DMS53 treated with DMSO at 0.1 percent for 48 hours (cell line): ENCODE results near the gene KRR1.

ENCODE experiments used
- DNase-seq: peaks from one replicate; lab custom pipeline; 2025; ENCODE audit not compliant: unreplicated experiment; lab: John Stamatoyannopoulos, UW

The KRR1 gene

GRCh38 chr12:75511116-75512048 is at the start of gene KRR1:
Gene KRR1, minus strand, starts transcription at chr12:75511609. Its CDS starts 12 bp downstream, at chr12:75511597.
- peak; percentile 99 for DNase-seq

GRCh38 chr12:75560167-75560566 is 48.8 kb upstream of the KRR1 start:
- DNase-seq = peak; percentile 60

GRCh38 chr12:75558287-75558686 is 46.9 kb upstream of the KRR1 start:
- DNase-seq = no peak

GRCh38 chr12:75556311-75556899 is 45.0 kb upstream of the KRR1 start:
- peak; percentile 20 for DNase-seq

- no peak for DNase-seq
These were observed 43.1 kb upstream of the KRR1 start for GRCh38 chr12:75554556-75554880.

- no peak for DNase-seq
These were observed 42.6 kb upstream of the KRR1 start for GRCh38 chr12:75553836-75554555.

- peak; percentile 11 for DNase-seq
These were observed 42.0 kb upstream of the KRR1 start for GRCh38 chr12:75553398-75553797.

GRCh38 chr12:75551477-75551876 is 40.1 kb upstream of the KRR1 start:
- no peak for DNase-seq

- no peak for DNase-seq
These were observed 39.2 kb upstream of the KRR1 start for GRCh38 chr12:75550401-75551240.

- DNase-seq = no peak
These were observed 38.6 kb upstream of the KRR1 start for GRCh38 chr12:75549989-75550388.

GRCh38 chr12:75548879-75549278 is 37.5 kb upstream of the KRR1 start:
- DNase-seq = peak; percentile 2

GRCh38 chr12:75545636-75546035 is 34.2 kb upstream of the KRR1 start:
- DNase-seq = no peak

GRCh38 chr12:75543529-75543928 is 32.1 kb upstream of the KRR1 start:
- DNase-seq = no peak

GRCh38 chr12:75542942-75543341 is 31.5 kb upstream of the KRR1 start:
- no peak for DNase-seq

- DNase-seq = no peak
These were observed 28.5 kb upstream of the KRR1 start for GRCh38 chr12:75539889-75540288.

GRCh38 chr12:75533239-75533638 is 21.8 kb upstream of the KRR1 start:
- no peak for DNase-seq

GRCh38 chr12:75529826-75530225 is 18.4 kb upstream of the KRR1 start:
- no peak for DNase-seq

GRCh38 chr12:75529316-75529715 is 17.9 kb upstream of the KRR1 start:
- DNase-seq = no peak

- no peak for DNase-seq
These were observed 17.3 kb upstream of the KRR1 start for GRCh38 chr12:75528692-75529091.

GRCh38 chr12:75528272-75528671 is 16.9 kb upstream of the KRR1 start:
- DNase-seq = no peak
